Colonic mucosa (tissue), 4 donors: ENCODE data around the gene ZFAND3. TPM values are rescaled to one million over a fixed set of nuclear protein-coding genes. Genes with fewer than 3 reads are reported as not detected.

Source experiments
- DNase-seq: peaks from one replicate; pipeline ENCODE4 v3.0.0-alpha.2; 2020
- H3K27ac ChIP-seq: fragments of 200-600 bp; one replicate; pipeline ENCODE4 v1.8.0; 2021
- H3K27me3 ChIP-seq: fragments of 200-600 bp; one replicate; pipeline ENCODE4 v1.8.0; 2021
- H3K36me3 ChIP-seq: fragments of 200-600 bp; one replicate; pipeline ENCODE4 v1.8.0; 2021
- H3K4me1 ChIP-seq: fragments of 200-600 bp; one replicate; pipeline ENCODE4 v1.8.0; 2021; ENCODE audit warnings: mild to moderate bottlenecking
- H3K4me3 ChIP-seq: fragments of 200-600 bp; one replicate; pipeline ENCODE4 v1.8.0; 2021
- H3K9ac ChIP-seq, 2 donors: one replicate each; pipeline ENCODE4 v1.7.0; 2013; ENCODE audit warnings: control low read depth in 2 of 2, low read depth in 2 of 2, low read length in 2 of 2
- H3K9me3 ChIP-seq: fragments of 200-600 bp; one replicate; pipeline ENCODE4 v1.8.0; 2021
- intact Hi-C: fragments of 100-400 bp; cut with DNase I; formaldehyde crosslinking; loops from one replicate; pipeline ENCODE4 v1.14.1; 2022
- total RNA-seq, 2 donors: library from RNA; stranded (reverse); fragmentation: NEBNext Ultra II Directional in 1 of 2; extraction: Animal tissue kit (Norgen Biotek cat#: 25700) in 1 of 2; gene quantifications; one replicate each; pipeline ENCODE4 v1.2.1, GENCODE V29; 2021
- TF ChIP-seq, protein P1 (sequence below): fragments of 200-600 bp; IDR thresholded peaks from one replicate; pipeline ENCODE4 v1.8.0; 2022; ENCODE audit warnings: antibody characterized with exemption, mild to moderate bottlenecking
- donor health status: healthy.
- donor health status: DM: no; HTN: no; CAD: no.
- donor health status: DM: no; HTN: no; CAD: no.

ZFAND3 gene
- total RNA-seq, 2 donors from 2014 or later: 42.0 to 96.8 TPM

DNA sequence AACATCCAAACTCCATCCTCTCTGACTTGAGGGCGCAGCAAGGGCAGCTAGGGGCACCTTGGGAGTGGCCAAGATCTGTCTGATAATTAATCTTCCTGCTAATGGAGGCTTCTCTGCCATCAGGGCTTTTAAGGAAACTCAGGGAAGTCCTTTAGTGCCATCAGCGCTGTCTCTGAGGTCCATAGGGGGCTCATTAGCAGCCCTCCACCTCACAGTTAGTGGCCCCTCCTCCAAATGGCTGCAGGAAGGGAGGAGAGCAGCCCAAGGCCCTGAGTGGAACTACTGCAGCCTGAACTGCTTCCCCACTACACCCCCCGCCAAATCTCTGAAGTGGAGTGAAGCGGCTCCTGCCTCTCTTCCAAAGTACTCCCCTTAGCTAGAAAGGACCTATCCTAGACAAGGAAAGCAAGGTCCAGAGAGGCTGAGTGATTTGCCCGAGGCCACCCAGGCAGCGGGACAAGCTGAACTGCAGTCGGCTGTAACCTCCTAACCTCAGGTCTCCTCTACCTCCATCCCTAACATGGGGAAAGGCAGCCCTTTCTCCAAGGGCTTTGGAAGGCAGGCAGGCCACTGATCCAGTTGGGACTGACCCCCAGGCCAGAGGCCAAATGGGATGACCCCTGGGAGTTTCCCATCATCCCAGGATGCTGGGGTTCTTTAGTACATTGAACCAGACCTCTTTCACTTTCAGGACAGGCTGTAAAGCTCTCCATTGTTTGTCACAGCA is 39.5 kb upstream of the ZFAND3 start:
- H3K9ac ChIP-seq: no peak overlapping the region
- H3K27ac ChIP-seq: no peak overlapping the region
- no peaks in the 10 kb centered on the region for H3K36me3 ChIP-seq
- H3K9me3 ChIP-seq: no peaks in the 10 kb centered on the region
- intact Hi-C loops: loop anchor here (10.0 kb wide), 1 partner anchor 715 kb away; no protein-coding TSS in a partner anchor
- H3K27me3 ChIP-seq: peaks cover 10% of the 10 kb centered on the region
- no peak for DNase-seq
- peaks cover 4% of the 10 kb centered on the region for H3K4me1 ChIP-seq
- TF ChIP-seq, protein P1, sequence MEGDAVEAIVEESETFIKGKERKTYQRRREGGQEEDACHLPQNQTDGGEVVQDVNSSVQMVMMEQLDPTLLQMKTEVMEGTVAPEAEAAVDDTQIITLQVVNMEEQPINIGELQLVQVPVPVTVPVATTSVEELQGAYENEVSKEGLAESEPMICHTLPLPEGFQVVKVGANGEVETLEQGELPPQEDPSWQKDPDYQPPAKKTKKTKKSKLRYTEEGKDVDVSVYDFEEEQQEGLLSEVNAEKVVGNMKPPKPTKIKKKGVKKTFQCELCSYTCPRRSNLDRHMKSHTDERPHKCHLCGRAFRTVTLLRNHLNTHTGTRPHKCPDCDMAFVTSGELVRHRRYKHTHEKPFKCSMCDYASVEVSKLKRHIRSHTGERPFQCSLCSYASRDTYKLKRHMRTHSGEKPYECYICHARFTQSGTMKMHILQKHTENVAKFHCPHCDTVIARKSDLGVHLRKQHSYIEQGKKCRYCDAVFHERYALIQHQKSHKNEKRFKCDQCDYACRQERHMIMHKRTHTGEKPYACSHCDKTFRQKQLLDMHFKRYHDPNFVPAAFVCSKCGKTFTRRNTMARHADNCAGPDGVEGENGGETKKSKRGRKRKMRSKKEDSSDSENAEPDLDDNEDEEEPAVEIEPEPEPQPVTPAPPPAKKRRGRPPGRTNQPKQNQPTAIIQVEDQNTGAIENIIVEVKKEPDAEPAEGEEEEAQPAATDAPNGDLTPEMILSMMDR: no peak
- H3K4me3 ChIP-seq: no peak overlapping the region

DNA sequence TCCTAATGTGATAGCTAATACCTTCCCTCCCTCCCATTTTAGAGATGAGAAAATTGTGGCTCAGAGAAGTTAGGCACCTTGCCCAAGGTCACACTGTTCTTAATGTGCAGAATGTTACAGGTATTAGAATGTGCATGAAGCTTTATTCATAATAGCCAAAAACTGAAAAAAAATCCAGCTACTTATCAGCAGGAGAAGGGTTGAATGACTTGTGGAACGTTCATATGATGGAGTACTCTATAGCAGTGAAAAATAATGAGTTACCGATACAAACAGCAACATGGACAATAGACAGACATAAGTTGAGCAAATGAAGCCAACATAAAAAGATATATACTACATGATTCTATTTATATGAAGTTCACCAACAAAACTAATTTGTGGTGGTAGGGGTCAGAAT is 37.7 kb upstream of the ZFAND3 start:
- no peak for DNase-seq
- TF ChIP-seq, protein P1: no peak
- Histone ChIP-seq H3K4me3 (no peak overlapping the region), H3K27me3 (peaks cover 10% of the 10 kb centered on the region), H3K9me3 (no peaks in the 10 kb centered on the region), H3K36me3 (no peaks in the 10 kb centered on the region), H3K4me1 (peaks cover 4% of the 10 kb centered on the region), H3K27ac (no peak overlapping the region), H3K9ac (no peak overlapping the region)
- intact Hi-C loops: no loop called here

DNA sequence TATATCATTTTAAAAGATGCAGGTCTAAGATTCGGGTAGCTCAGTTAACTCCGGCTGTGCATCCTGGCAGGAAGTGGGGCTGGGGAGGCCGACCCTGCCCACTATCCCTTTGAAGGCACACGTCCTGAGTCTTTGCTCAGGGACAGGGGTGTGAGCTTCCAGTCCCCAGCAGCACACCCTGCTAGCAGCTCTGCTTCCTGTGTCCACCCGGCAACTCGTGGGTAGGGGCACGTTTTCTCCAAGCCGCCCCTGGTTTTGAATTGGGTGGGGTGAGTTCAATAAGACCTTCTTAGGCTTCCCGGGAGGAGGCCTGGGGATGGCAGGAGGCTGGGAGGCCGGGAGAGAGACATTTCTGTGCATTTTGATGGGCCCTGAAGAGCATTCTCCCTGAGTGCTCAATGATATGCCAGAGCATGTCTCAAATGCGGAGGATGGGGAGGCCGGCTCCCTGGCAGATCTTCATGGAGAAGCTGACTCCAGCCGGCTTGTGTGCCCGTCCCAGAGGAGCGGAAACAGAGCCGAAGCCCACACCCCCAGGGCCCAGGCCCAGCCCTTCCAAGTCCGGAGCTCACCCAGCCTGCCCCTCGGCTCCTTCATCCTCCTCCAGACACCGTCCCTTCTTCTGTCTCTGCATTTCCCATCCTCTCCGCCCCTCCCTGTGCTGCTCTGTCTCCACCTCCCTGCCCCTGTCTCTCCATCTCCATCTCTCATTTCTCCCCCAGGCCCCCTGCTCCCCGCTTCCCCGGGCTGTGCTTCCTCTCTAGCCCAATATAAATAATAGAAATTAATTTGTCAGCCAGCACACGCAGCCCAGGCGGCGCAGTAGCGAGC is 36.3 kb upstream of the ZFAND3 start:
- Histone ChIP-seq H3K4me1 (peaks cover 4% of the 10 kb centered on the region), H3K4me3 (peak overlapping the region; percentile 34), H3K9ac (peak overlapping the region in 1 of 2 donors; percentile 64), H3K36me3 (no peaks in the 10 kb centered on the region), H3K9me3 (no peaks in the 10 kb centered on the region), H3K27ac (no peak overlapping the region), H3K27me3 (peaks cover 10% of the 10 kb centered on the region)
- DNase-seq: no peak
- TF ChIP-seq, protein P1: no peak
- intact Hi-C loops: no loop called here

DNA sequence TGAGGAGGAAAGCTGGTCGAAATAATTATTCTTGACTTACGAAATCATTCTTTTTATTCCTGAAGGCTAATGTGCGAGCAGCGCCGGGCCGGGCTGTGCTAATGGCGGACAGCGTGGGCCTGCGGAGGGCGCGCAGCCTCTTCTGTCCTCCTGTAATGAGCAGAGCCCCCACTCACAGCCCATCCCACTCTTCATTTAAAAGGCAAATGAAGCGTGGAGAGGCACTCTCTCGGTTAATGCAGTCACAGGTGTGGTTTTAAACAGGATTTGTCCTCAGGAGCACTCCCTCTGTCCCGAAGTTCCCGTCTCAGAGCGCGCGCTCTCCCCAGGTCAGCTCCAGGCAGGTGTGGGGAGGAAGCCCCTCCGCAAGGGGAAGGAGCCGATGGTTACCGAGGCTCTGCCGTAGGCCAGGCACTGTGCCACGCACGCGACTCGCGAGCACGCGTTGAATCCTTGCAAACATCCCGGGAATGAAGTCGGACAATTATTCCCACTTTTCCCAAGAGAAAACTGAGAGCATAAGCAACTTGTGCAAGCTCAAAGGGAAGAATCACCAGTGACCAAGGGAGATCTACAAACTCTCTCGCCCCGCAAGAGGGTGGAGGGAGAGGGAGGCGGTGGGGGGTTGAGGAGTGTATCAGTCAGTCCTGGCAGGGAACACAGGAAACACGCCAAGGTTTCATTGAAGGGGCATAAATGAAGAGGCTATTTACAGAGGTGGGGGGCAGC is 35.5 kb upstream of the ZFAND3 start:
- DNase-seq: no peak
- Histone ChIP-seq H3K27me3 (peaks cover 10% of the 10 kb centered on the region), H3K4me3 (peak overlapping the region; percentile 34), H3K27ac (no peak overlapping the region), H3K4me1 (peaks cover 4% of the 10 kb centered on the region), H3K36me3 (no peaks in the 10 kb centered on the region), H3K9ac (peak overlapping the region; percentile 63 to 64), H3K9me3 (no peaks in the 10 kb centered on the region)
- intact Hi-C loops: no loop called here
- TF ChIP-seq, protein P1: no peak

DNA sequence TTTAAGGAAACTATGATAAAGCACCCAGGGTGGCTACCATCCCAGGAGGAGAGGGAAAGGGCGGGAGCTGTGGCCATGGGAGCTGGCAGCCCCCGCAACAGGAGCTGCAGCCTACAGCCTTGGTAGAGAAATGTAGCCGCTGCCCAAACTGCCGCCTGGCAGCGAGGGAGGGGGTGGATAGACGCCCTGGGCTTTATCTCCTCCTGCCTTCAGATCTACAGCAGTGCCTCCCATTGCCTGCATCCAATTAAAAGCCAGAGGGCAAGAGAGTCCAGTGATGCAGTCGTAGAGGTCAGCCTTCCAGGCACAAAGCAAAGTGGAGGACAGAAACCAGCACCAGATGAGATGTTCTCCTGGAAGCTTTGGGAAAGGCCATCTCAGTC is 35.0 kb upstream of the ZFAND3 start:
- H3K36me3 ChIP-seq: no peaks in the 10 kb centered on the region
- intact Hi-C loops: no loop called here
- no peaks in the 10 kb centered on the region for H3K9me3 ChIP-seq
- H3K4me3 ChIP-seq: peak overlapping the region; percentile 34
- no peak overlapping the region for H3K27ac ChIP-seq
- peaks cover 10% of the 10 kb centered on the region for H3K27me3 ChIP-seq
- TF ChIP-seq, protein P1: no peak
- H3K9ac ChIP-seq: no peak overlapping the region
- H3K4me1 ChIP-seq: peaks cover 4% of the 10 kb centered on the region
- no peak for DNase-seq
